ENCODE measurements around the gene KIRREL2. TPM values are rescaled to one million over a fixed set of nuclear protein-coding genes. Genes with fewer than 3 reads are reported as not detected.

The KIRREL2 gene
- total RNA-seq, 4 donors from 2014 or later: 1.7 TPM; not detected in 3

GRCh38 chr19:35813043-35813890 is 43.4 kb upstream of the KIRREL2 start:
- Histone ChIP-seq H3K4me1 (no peaks in the 10 kb centered on the region), H3K27me3 (no peaks in the 10 kb centered on the region), H3K27ac (no peak overlapping the region), H3K9me3 (no peaks in the 10 kb centered on the region), H3K4me3 (no peak overlapping the region), H3K36me3 (no peaks in the 10 kb centered on the region)
- TF ChIP-seq CTCF (IDR thresholded peaks at IDR 0.05): no peak
- no peak for TF ChIP-seq POLR2A (IDR thresholded peaks at IDR 0.05)
- DNase-seq: no peak

GRCh38 chr19:35816262-35816661 is 40.4 kb upstream of the KIRREL2 start:
- DNase-seq: no peak
- Histone ChIP-seq H3K27me3 (no peaks in the 10 kb centered on the region), H3K36me3 (no peaks in the 10 kb centered on the region), H3K4me3 (no peak overlapping the region), H3K27ac (no peak overlapping the region), H3K4me1 (no peaks in the 10 kb centered on the region), H3K9me3 (no peaks in the 10 kb centered on the region)
- TF ChIP-seq CTCF (IDR thresholded peaks at IDR 0.05) (no peak), POLR2A (IDR thresholded peaks at IDR 0.05) (no peak)

- H3K9me3 ChIP-seq: no peaks in the 10 kb centered on the region
- H3K36me3 ChIP-seq: no peaks in the 10 kb centered on the region
- no peak for DNase-seq
- no peaks in the 10 kb centered on the region for H3K4me1 ChIP-seq
- no peaks in the 10 kb centered on the region for H3K27me3 ChIP-seq
- TF ChIP-seq POLR2A (IDR thresholded peaks at IDR 0.05): no peak
- TF ChIP-seq CTCF (IDR thresholded peaks at IDR 0.05): no peak
- H3K27ac ChIP-seq: no peak overlapping the region
- no peak overlapping the region for H3K4me3 ChIP-seq
These were observed 39.9 kb upstream of the KIRREL2 start for GRCh38 chr19:35816846-35817245.

GRCh38 chr19:35818445-35818844 is 38.3 kb upstream of the KIRREL2 start:
- no peak overlapping the region for H3K4me3 ChIP-seq
- H3K4me1 ChIP-seq: no peaks in the 10 kb centered on the region
- H3K9me3 ChIP-seq: no peaks in the 10 kb centered on the region
- no peak for DNase-seq
- H3K27ac ChIP-seq: no peak overlapping the region
- TF ChIP-seq POLR2A (IDR thresholded peaks at IDR 0.05) (no peak), CTCF (IDR thresholded peaks at IDR 0.05) (no peak)
- no peaks in the 10 kb centered on the region for H3K27me3 ChIP-seq
- no peaks in the 10 kb centered on the region for H3K36me3 ChIP-seq

DNA sequence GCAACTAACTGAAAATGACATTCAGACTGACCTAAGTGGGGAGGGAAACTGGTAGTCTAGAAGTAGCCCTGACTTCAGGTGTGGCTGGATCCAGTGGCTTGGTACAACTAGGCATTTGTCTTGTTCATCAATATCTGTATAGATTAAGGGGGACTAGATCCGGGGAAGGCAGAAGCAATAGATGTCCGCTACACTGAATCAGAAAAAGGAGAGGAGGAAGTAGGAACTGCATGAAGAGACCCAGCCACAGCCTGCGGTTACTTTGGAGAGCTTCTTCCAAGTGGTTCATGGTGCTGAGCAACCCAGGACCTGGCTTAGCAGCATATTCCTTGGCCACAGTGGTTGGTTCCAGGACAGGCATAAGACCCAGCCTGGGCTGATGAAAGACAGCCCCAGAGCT is 34.1 kb upstream of the KIRREL2 start:
- no peak overlapping the region for H3K27ac ChIP-seq
- no peaks in the 10 kb centered on the region for H3K9me3 ChIP-seq
- H3K4me3 ChIP-seq: no peak overlapping the region
- TF ChIP-seq POLR2A (IDR thresholded peaks at IDR 0.05): no peak
- no peaks in the 10 kb centered on the region for H3K36me3 ChIP-seq
- H3K4me1 ChIP-seq: no peaks in the 10 kb centered on the region
- no peak for DNase-seq
- no peaks in the 10 kb centered on the region for H3K27me3 ChIP-seq

DNA sequence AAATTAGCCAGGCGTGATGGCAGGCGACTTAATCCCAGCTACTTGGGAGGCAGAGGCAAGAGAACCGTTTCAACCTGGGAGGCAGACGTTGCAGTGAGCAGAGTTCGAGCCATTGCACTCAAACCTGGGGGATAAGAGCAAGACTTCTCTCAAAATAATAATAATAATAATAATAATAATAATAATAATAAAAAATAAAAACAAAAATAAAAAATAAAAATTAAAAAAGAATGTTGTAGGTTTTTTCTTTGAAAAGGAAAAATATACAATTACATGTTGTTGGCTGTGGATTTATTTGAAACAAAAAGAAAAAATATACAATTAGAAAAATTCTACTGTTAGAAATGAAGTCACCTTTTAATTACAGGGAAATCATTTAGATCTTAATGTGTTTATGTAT is 32.6 kb upstream of the KIRREL2 start:
- Histone ChIP-seq H3K27me3 (no peaks in the 10 kb centered on the region), H3K4me1 (no peaks in the 10 kb centered on the region), H3K9me3 (no peaks in the 10 kb centered on the region), H3K4me3 (no peak overlapping the region), H3K36me3 (no peaks in the 10 kb centered on the region), H3K27ac (no peak overlapping the region)
- TF ChIP-seq CTCF (IDR thresholded peaks at IDR 0.05): no peak
- TF ChIP-seq POLR2A (IDR thresholded peaks at IDR 0.05): no peak
- no peak for DNase-seq

Measured in Peyer's patch (tissue), 4 donors.